Stimulated activated CD4-positive, alpha-beta T cell treated with anti-CD3 and anti-CD28 coated beads, Interleukin-15, amount 100 ng/mL, for 48 hours (primary cell): ENCODE measurements around the gene PTPRG.

ENCODE experiments used
- DNase-seq, 2 donors: peaks; one replicate each; pipeline ENCODE4 v3.0.0-alpha.2; 2020; ENCODE audit warnings: low read depth in 2 of 2

The PTPRG gene

DNA sequence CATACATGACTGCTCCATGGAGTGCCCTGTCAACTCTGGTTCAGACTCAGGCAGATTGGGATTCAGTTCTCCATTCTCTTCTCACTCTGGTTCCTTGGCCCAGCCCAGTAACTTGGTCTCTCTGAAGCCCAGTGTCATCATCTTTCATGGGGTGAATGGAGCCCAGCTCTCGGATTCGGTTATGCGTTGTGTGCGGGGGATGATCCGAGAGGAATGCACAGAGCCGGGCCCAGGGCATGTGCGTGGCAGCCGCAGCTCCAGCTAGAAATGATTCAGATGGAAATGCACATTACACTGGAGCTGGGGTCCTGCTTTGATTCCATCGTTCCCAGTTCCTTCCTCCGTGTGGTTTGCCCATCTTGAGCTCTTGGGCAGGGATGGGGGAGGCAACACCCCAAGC, 622.6 kb downstream of the PTPRG start:
- DNase-seq: no peak

DNA sequence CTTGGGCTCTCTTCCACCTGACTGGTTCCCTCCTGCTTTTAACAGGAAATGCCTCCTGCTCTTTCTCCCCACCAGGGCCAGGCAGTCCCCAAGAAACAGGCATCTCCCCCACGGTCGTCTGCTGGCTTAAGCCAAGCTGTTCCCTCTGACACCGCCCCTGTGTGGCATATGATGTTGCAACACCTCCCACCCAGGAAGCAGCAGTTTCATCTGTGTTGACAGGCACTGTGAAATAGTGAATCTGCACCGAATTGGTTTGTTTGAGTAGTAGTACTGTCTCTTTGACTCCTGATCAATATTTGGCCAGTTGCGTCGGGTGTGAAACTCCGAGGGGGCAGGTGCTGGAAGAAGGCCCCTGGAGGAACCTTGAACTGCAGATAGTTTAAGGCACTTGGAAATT, 623.2 kb downstream of the PTPRG start:
- no peak for DNase-seq

DNA sequence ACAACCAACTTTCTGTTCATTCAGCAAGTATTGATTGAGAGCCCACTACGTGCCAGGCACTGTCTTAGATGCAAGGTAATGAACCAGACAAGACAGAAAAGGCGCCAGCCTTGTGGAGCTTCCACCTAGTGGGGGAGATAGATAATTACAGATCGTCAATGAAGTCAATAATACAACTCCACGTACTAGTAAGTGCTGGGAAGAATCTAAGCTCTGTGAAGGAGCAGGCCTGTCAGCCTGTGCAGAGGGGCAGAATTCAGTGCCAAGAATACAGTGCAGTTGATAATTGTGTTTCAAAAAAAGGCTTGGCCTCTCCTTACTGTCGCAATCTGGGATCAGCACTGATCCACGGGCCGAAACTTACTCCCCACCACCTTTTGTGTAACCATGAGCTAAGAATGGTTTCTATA, 625.7 kb downstream of the PTPRG start:
- no peak for DNase-seq

DNA sequence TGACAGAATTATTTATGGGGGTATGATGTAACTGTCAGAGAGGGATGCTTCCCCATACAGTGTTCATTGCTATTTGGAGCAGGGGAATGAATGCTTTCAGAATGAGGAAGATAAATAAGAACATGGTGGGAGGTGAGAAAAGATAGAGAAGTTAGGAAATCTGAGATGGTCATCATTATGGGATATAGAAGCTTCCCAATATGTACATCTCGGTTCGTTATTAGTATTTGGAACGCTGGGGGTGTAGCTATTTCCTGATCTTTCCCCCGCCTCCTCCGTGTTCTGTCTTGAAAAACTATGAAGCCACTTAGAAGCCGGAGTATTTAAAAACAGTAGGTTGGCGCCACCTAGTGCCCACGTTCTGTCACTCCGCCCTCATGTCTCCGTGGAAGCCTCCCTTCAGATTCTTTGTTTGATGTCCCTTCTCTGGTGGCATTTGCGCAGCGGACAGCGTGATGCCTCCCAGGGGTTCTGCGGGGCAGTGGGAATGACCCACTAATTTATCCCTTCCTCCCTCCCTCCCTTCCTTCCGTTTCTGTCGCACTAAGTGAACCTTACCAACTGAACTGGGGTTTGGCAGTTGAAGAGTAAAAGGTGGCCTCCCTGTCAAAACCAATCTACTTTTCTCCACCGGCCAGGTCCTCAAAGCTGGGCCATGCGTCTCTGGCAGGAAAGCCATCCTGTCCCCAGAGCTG, 627.5 kb downstream of the PTPRG start:
- peak; percentile 20 to 33 for DNase-seq

DNA sequence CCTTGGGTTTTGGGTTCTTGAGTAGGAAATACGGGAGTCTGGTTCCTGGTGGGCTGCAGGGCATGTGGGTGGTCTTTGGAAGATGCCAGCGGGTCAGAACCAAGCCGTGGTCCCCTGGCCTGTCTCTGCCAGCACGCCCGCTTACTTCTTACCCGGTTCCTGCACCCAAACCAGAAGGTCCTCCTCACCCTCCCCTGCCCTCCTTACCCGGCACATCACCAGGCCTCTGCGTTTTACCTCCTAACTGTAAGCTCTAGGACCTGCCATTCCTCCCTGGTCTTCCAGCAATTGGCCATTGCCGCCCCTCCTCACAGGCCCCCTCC, 628.0 kb downstream of the PTPRG start:
- no peak for DNase-seq

DNA sequence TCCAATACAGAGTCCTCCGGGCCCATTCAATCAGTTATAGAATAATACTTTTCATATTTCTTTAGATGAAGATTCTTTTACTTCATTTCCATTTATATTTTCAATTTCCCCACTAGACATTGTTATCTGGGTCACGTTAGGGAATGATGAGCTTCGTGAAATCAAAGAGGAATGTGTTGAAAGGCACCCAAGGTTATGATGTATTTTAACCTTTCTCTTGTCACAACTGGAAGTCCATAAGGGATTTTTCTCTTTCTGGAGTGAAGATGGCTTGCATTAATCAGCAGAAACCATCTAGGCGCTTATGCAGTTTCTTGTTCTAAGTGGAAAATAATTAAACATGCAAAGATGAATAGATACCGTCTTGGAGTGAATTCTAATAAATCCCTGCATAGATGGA, 631.5 kb downstream of the PTPRG start:
- DNase-seq: no peak

DNA sequence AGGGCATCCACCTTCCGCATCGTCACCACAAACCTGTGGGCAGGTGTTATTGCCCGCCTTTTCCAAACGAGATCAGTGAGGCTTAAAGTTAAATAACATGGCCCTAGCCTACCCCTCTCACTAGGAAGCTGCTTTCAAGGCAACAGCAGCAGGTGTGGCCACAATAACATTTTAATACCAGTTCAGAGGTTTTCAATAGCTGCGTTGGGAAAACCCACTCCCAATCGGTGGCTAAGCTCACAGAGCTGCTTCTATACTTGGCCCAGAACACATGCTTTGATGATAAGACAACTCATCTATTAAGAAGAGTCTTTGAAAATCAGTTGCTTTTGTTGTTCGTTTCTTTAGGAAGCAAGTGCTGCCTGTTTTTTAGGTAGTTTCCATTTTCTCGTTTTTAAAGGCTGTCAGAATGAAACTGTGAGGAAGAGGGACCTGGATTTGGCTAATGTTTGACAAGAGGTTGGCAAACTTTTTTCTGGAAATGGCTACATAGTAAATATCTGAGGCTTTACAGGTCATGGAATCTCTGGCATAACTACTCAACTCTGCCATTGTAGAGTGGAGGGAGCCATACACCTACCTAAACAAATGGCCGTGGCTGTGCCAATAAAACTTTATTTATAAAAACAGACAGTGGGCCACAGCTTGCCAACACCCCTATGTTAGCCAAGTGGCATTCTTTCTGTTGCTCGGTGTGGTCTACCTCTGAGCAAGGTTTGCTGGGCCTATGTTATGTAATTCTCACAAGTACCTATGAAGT, 632.4 kb downstream of the PTPRG start:
- no peak for DNase-seq

DNA sequence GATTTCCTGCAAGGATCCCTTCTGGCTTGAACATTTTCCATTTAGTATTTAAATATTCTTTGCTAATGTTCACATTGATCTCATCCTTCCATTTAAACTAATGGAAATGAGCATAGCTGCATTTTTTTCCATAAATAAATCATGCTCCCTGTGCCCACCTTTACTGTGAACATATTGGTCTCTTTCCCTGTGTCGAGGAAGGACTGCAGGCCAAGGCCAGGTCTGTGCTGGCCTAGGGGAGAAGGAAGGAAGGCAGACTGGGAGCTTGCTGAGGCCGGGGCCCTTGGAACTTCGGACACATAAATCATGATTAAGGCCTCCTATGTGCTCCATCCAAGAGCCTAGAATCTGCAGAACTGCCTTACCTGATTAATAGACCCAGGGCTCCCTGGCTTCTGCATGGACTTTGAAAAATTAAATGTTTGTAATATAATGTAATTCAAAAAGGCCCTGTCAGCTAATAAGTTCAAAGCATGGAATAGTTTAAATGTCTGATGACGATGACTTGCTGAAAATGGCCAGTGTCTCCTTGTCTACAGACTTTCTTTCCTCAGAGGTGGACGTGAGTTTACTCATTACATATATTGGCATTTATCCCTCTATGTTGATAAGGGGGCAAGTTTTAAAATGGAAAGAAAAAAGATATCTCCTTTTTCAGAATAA, 636.1 kb downstream of the PTPRG start:
- DNase-seq: no peak

DNA sequence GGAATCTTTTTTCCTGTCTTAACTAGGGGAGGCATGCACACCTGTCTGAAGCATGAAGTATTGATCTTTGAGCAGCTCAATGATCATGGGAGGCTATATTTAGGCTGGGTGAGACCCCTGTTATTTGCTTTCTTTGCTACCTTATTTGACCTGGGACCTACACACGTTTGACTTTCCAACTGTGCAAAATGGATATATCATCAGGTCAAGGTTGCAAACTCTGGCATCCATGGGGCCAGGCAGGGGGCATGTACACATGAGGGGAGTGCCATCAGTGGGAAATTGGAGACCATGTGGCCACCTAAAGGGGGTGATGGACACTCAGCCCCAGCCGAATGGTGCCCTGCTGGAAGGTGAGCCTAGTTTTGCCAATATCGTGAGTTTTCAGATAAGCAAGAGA, 637.8 kb downstream of the PTPRG start:
- DNase-seq: no peak

DNA sequence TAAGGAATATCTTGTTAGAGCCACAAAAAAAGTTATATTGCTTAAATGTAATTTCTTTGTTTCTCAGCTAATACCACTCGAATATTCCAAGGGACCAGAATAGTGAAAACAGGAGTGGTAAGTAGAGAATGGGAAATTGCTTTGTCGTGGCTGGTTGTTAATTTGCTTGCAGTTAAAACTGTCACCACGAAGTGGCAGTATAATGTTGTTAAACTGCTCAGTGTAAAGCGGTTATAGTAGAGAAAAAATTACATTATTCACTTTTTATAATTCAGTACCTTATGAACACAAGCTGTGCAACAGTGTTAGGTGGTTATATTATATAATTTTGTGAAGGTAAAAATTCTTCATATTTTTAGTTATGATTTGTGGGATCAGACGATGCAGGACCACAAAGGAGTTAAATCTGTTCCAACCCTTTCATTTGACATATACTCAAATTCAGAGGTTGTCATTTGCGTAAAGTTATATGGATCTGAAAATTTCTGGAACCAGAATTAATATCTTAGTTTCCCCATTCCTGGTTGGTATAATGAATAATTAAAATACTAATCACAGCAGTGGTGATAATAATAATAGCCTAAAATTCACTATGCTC, 640.2 kb downstream of the PTPRG start:
- DNase-seq: no peak

DNA sequence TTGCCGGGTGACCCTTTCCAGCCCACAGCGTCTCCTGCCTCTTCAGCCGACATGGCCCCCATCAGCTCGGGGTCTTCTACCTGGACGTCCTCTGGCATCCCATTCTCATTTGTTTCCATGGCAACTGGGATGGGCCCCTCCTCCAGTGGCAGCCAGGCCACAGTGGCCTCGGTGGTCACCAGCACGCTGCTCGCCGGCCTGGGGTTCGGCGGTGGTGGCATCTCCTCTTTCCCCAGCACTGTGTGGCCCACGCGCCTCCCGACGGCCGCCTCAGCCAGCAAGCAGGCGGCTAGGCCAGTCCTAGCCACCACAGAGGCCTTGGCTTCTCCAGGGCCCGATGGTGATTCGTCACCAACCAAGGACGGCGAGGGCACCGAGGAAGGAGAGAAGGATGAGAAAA, 641.8 kb downstream of the PTPRG start:
- no peak for DNase-seq

DNA sequence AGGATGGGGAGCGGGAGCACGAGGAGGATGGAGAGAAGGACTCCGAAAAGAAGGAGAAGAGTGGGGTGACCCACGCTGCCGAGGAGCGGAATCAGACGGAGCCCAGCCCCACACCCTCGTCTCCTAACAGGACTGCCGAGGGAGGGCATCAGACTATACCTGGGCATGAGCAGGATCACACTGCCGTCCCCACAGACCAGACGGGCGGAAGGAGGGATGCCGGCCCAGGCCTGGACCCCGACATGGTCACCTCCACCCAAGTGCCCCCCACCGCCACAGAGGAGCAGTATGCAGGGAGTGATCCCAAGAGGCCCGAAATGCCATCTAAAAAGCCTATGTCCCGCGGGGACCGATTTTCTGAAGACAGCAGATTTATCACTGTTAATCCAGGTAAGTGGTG, 642.2 kb downstream of the PTPRG start:
- DNase-seq: no peak

DNA sequence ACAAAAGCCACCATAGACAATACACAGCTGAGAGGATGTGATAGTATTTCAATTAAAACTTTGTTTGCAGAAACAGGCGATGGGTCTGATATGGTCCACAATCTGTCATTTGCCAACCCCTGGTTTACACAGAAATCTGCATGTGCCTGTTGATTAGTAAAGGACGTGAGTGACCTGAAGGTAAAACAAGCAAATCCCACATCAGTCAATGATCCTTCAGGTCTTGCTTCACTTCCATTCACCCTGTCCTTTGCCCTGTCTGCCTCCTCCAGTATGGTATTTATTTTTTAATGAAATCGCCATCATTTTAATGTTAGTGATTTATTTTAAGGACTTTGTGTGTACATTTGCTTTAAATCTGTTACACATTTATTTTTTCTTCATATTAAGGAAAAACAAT, 645.8 kb downstream of the PTPRG start:
- DNase-seq: no peak

DNA sequence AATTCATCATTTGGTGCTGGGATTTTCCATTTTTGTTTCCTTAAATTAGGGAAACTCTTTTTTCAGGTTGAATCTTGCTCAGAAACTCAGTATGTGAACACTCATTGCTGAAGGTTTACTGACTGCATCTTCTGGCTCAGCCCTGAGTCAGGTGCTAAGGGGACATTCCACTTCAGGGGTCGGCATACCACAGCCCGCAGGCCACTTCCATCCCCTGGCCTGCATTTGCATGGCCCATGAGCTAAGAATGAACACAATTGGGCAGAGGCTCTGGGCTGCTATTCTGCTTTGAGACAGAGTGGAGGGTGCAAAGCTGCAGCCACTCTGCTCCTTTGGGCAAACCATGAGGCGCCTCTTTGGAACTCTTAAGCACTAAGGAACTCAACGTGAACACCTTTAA, 647.0 kb downstream of the PTPRG start:
- no peak for DNase-seq

DNA sequence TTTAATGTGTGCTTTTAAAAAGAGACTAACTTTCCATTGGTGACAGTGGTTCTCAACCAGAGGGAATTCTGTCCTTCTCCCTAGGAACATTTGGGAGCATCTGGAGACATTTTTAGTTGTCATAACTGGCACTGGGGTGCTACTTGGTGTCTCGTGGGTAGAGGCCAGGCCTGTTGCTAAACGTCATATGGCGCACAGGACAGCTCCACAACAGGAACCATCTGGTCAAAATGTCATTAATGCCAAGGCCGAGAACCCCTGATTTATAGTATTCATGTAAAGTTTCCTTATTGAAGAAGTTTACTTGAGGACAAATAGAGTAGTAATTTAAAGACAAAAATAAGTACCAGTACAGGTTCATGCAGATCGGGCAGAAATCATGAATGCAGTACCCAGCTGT, 647.7 kb downstream of the PTPRG start:
- no peak for DNase-seq

DNA sequence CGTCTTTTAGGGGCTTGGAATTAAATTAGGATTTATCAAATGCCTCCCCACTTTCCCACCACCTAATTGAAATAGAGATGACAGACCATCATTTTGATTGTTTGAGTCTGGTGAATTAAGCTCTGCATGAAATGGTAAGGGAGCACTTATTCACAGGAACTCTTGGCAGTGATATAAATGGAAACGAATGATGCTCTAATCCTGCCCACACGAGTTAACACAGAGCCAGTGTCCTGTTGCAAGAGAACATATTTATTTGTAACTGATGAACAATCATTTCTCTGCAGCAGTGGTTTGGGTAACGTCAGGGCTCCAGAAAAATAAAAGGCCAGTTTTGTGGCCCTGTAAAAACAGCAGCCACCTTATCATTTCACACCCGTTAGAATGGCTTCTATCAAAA, 648.6 kb downstream of the PTPRG start:
- no peak for DNase-seq

DNA sequence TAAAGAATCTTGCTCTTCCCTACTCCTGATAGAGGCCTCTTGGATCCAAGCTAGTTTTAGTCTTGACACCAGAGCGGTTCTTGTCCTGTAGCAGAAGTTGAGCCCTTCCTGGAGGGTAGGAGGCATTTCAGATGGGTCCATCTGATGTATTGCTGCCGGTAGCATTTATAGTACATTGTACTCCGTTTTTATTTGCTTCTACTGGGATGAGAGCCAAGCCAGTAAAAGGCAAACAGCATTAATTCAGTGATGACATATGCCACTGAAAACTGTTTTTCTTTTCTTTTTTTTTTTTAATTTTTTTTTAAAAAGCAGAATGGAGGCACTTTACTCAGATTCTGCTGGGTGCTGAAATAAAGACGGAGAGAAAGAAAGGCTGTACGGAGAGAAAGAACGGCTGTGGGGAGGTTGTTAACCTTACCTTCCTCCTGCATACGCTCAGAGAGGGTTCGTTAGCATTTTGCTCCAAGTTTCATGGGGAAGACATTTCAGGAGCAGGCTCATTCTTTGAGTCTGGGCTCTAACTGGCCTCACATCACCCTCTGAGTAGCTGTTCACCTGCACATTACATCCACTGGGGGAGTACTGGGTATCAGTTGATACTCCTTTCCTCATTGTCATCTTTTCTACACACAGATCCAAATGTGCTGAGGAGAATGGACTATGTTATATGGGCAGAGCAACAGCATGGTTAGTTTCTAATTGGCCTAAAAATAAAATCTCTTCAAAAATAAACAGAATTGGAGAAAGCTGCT, 650.5 kb downstream of the PTPRG start:
- DNase-seq: no peak

DNA sequence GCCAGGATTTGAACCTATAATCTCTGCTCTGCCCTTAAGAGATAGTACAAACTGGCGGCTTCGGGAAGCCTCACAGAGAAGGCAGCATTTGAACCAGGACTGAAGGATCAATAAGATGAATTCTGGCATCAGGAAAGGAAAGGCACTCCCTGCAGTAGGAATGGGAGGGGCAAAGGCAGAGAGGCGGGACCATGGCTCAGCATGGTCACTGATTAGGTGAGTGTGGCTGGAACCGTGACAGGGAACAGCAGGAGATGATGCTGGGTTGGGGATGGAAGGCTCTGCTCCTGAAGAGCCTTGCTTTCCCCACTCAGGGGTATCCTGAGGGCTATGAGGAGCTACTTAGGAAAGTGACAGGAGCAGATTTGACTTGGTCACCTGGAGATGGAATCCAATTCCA, 653.5 kb downstream of the PTPRG start:
- DNase-seq: no peak

DNA sequence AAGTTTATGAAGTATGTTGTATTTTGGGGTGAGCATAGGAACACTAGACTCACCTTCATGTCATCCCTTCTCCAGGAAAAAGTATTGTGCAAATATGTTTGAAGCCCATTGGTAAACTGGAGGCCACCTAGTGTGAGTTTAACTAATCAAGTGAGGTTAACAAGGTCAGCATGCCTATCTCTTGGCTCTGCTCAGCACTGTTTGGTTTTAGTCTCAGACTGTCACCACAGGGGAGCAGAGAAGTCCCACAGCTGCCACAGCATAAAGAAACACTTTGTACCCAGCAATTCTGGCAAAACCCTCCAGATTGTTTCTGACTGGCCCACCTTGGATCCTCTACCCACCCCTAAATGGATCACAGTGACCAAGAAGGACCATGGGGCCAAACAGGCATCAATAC, 659.2 kb downstream of the PTPRG start:
- DNase-seq: no peak

DNA sequence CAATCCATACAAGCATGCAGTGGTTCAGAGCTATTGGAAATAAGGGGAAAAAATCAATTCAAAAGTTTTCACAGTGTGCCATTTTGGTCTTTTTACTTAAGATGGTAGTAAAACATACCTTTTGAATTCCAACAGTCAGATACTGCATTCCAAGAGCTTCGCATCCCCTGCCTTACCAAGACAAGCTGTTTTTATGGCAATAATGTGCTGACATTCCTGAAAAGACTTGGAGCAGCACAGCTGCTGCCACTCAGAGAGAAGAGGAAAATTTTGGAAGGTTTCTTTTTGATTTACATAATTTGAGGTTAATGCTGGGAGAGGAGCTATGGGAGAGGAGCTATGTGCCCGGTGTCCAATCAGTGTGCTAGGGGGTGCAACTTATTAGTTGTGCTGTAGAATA, 663.7 kb downstream of the PTPRG start:
- no peak for DNase-seq

DNA sequence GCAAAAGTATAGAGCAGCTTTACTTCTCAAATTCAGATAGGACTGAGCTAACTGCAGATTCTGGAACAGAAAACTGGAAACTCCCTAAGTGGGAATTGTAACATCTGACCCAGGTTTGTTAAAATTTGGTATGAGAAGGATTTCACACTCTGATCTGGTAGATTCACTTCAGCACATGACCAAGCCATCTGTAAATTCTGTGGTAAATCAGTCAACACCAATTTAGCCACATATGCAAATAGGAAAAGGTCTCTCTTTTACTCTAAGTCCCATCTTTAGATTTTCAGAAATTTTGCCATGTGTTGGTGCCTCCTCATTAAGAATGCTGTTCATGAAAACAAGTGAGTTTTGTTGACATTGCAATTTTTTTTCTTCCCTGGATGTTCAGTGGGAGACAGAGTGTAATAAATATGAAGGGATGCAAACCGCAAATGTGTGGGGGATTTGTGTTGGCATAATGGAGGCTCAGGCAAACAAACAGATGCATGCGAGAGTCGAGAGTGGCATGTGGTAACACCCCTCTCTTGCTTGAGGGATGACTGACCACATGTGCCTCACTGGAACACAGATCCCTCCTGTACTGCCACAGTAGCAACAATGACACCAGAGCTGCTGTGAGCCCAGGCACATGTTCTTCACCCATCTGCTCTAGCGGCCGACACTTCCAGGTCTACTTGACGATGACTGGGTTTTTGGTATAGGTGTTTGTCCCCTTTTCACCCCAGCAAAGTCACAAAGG, 665.4 kb downstream of the PTPRG start:
- no peak for DNase-seq
